ENCODE data around the gene PPT2.
"Not testable (repeated sequence)": the region's sequence is repeated elsewhere in the genome, so short reads cannot be mapped to it uniquely, and the experiment has no call there.

The PPT2 gene

DNA sequence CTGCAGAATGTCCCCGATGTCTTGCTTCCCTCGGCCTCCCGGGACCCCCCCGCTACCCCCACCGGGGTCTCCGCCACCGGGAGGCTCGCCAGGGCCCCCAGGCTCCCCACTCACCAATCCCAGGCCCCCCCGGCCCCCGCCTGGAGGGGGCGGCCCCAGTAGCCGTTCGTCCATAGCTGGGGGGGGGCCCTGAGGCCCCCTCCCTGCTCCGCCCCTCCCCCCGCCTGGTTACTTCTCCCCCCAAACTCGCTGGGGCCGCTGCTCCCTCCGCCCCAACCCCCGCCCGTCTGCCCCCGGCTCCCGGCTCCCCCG, 35.8 kb downstream of the PPT2 start:
- DNase-seq (ENCODE audit: low spot score), result no peak

DNA sequence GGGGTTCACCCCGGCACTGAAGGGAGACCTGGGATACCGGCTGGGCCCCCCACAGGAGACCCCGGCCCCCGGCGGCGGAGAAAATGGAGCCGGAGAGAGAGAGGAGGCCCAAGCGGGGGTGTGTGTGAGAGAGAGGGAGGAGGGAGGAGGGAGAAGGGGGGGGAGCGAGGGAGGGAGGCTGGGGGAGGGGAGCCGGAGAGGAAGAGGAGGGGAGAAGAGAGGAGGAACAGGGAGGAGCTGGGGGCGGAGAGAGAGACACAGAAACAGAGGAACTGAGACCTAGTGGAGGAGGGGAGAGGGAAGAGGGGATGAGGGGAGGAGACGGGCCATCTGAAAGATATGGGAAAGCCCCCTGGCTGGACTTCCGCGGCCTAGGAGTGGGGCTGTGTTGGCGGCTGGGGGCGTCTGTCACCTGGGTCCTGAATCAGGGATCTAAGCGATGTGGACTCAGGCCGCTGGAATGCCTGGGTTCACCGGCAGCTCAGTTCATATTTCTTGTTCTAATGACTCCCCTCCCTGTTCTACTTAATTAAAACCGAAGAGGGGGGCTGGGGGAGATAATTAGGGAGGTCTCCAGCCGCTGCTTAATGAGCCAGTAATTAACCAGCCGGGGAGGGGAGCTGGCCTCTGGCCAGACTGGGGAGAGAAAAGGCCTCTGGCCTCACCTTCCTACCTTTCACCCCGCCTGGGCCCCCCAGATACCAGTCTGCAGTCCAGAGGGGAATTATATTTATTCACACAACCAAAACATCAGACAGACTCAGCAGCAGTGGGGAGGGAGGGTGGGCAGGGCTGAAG, 36.3 kb downstream of the PPT2 start, which contains the start of gene PBX2:
TSS of gene PBX2 (minus strand) at position 149 of the 798 bp plus-strand sequence. CDS start 287 bp downstream, outside the sequence.
- DNase-seq (ENCODE audit: low spot score), result peak; percentile 90

DNA sequence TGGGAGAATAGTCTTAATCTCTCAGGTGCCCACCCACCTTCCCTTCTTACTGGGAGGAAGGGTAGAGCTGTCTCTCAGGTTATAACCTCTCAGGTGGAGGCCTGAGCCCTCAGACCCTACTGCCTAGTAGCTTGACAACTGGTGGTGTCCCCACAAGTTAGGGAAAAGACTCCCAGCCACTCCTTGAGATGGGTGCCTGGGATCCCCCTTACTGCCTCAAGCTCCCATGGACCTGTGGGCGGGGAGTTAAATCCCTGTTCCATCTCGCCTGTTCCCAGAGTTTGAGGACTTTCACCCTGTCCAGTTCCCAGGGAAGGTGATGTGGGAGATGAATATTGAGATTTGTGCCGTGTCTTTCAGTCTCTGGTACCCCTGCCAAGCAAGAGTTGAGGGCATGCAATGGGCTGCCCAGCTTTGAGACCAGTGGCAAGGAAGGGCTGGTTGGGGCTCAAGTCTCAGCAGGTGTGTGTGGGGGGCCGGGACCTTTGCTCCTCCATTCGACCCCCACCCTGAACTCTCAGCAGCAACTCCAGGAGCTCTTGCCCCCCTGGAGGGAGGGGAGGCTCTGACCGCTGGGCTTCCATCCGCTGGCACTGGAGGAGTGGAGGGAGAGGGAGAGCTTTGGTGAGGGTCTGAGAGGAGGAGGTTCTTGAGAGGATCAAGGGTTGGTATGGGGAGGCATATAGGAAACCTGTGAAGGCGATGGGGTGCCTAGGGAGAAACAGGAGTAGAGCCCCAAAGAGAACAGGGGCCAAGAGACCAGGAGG, 37.2 kb downstream of the PPT2 start:
- no peak for DNase-seq (ENCODE audit: low spot score)

DNA sequence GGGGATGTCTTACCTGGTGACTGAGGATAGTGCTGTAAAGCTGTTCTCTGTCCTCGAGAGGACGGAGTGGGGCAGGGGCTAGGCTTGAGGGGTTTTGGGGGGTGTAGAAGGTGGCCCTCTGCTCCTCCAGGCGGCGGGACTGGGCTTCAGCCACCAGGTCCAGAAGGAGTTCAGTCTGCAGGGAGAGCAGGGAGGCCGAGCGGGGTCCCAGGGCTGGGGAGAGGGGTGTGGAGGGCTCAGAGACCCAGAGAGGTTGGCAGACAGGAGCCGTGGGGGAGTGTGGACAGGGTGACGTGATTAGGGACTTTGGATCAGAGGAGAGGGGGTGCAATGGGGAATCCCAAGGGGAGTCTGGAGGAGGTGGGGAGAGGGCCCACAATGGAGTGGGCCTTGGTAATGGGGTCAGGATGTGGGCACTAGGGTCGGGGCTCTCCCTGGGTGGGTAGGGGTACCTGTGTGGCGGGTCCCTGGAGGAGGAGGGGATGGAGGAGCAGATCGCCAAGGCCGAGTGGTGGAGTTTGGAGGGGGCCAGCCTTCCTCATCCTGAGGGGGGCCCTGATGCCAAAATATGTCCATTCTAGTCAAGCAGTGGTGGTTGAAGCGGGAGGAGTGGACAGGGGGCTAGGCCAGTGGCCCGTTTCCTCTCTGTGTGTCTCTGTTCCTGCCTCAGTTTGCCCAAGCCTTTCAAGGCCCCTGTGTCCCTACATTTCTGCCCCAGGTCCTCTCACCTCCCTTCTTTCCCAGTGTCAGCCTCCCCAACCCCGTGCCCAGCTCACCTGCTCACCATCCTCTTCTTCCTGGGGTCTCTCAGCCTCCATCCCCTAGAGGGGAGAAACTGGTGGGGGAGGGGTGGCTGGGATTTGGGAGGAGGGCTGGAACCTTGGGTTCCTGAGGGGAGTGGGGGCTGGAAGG, 38.0 kb downstream of the PPT2 start:
- DNase-seq (ENCODE audit: low spot score), result no peak

DNA sequence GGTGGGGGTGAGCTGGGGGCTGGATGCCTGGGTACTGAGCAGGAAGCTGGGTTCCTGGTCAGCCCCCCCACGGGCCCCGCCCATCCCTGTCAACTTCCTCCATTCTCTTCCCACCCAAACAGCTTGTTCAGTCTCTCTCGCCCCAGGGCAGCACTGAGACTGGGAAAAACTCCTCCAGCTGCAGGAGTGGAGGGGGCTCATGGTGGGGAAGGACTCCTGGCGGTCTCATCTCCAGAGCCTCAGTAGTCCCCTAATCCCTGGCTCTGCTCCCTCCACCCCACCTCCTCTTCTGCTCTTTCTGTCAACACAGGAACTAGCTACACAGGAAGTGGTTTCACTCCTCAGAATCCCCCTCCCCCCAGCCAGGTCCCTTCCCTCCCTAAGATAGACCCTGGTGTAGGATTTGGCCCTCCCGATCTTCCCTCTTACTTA, 38.7 kb downstream of the PPT2 start, which contains the start of gene GPSM3:
TSS of gene GPSM3 (minus strand) at position 36 of the 432 bp plus-strand sequence. CDS start 130 bp downstream, outside the sequence.
- DNase-seq (ENCODE audit: low spot score), result no peak

DNA sequence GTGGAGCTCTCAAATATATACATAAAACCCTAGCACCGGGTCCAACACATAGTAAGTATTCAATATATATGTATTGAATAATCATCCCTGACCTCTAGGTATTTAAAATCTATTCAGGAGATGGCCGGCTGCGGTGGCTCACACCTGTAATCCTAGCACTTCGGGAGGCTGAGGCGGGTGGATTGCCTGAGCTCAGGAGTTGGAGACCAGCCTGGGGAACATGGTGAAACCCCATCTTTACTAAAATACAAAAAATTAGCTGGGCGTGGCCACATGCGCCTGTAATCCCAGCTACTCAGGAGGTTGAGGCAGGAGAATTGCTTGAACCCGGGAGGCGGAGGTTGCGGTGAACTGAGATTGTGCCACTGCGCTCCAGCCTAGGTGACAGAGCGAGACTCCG, 39.2 kb downstream of the PPT2 start:
- not testable (repeated sequence) for DNase-seq (ENCODE audit: low spot score)

DNA sequence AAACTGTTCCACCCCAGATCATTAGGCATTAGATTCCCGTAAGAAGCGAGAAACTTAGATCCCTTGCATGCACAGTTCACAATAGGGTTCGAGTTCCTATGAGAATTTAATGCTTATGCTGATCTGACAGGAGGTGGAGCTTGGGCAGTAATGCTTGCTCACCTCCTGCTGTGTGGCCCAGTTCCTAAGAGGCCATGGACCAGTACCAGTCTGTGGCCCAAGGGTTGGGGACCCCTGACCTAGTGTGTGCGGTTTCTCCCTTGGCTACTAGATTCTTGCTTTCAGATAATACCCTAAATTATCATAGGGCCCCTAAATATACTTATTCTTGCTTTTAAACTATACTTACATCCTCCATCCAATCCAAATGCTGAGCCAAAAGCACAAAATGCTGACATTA, 40.4 kb downstream of the PPT2 start:
- no peak for DNase-seq (ENCODE audit: low spot score)

DNA sequence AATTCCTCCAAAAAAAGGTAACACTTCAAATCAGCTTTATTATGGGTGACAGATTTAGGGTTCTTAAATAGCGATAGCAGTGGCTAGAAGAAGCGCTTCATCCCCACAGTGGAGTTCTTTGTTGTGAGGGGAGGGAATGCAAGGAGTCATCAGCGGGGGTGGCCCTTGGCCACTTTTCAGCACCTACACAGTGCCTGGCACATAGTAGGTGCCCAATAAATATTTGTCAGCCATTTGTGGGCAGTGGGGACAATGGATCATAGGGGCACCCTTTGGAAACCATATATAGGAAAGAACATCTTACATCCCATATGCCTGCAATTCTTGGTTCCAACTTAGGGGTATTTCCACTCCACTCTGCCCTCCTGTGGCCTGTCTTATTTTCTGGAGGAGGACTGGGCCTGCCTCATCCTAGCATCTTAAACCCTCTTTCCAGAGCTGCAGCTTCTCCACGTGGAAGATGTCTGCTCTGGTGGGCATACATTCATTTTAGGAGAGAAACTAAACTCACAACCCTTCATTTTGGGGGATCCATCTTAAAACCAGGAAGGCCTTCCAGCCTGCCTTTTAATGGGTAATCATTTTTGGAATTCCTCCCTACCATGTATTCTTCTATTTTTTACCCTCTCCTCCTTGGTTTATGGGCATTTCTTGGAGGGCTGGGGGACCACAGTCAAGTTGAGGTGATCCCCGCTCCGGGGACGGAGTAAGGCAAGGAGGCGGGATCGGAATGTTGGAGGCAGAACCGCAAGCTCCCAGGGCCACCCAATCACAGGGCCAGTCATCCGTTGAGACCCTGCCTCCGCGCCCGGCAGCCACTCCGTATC, 41.1 kb downstream of the PPT2 start:
- peak; percentile 57 for DNase-seq (ENCODE audit: low spot score)

DNA sequence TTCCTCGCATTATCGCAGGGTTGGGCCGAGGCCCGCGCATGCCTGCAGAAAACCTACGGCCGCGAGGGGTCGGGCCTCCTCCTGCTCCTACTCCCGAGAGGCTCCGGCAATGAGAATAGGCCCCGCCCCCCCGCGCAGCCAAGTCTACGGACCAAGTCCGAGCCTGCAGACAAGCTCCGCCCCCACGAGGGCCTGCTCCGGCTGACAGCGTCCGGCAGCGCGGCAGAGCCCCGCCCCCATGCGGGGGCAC, 41.6 kb downstream of the PPT2 start:
- peak; percentile 100 for DNase-seq (ENCODE audit: low spot score)

DNA sequence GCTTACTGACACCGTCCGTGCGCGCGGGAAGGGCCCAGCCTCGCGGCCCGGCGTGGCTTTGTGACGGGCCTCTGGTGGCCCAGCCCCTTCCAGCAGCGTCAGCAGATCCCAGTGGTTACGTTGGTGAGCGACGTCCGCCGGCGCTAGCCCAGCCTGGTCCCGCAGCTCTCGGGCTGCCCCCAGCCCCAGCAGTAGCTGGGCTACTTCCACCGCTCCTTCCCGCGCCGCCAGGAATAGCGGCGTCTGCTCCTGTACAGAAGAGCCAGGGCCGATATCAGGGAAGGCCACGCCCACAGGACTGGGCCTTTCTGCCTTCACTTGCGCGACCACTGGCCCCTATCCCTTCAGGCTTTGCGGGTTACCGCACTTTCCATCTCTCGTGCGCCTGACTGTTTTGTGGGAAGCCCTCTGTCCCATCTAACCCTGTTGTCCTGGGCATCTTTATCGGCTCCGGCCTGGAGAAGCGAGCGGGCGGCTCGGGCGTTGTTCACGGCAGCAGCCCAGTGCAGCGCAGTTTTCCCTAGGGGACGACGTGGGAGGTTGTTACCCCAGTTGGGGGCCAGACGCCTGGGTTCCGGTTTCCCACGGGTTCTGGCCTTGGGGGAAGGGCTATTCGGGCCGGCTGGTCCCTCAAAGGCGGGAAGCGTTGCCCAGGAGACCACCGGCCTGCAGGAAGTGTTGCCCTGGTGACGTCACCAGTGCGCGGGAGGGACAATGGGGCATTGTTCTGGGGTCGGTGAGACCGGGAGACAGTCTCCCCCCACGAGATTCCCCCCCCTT, 42.2 kb downstream of the PPT2 start:
- DNase-seq (ENCODE audit: low spot score), result peak; percentile 83

DNA sequence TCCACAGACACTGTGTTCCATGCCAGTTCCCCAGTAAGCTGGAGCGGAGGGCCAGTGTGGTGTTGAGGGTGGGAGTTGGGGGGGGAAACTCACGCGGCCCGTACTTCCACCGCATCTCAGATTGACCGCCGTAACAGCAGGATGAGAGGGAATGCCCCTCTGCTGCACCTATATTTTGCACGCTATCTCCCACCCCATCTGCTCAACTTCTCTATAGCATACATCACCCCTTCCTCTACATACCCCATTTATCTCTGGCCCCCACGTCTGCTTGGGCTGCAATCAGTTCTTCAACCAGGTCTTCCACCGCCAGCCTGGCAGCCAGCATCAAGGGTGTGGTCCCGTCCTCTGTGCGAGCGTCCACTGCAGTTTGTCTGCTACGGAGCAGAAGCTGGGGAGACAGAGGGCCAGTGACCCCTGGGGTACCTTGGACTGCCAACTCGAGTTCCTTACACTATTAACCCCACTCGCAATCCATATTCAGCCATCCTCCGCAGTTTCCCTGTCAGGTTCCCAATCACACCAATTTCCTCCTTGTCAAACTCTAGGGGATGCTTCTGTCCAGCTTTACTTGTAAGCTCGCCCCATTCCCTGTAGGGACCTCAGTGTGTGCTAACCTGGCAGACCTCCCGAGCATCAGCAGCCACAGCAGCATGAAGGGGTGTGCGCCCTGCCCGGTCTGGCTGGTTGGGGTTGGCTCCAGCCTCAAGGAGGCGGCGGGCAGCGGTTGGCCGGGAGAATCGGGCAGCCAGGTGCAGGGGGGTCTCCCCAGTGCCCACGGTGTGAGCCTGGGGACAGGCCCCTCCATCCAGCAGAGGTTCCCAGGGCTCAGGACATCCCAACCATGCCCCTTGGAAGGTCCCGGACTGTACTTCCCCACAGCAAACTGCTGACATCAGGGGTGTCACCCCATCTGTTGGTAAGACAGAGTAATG, 43.0 kb downstream of the PPT2 start:
- no peak for DNase-seq (ENCODE audit: low spot score)

DNA sequence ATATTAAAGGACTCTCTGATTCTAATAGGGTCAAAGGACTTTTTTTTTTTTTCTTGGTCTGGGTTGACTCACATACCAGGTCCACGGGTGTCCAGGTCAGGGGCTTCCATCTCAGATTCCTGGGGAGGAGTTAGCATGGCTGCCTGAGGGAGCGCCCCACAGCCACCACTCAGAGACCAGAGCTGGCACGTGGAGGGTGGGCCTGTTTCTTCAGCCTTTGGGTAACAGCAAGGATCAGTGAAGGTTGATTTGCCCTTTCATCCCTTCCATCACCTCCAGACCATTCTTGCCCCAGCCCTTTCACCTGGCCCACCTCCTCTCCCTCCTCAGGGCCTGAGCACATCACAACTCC, 44.4 kb downstream of the PPT2 start:
- no peak for DNase-seq (ENCODE audit: low spot score)

DNA sequence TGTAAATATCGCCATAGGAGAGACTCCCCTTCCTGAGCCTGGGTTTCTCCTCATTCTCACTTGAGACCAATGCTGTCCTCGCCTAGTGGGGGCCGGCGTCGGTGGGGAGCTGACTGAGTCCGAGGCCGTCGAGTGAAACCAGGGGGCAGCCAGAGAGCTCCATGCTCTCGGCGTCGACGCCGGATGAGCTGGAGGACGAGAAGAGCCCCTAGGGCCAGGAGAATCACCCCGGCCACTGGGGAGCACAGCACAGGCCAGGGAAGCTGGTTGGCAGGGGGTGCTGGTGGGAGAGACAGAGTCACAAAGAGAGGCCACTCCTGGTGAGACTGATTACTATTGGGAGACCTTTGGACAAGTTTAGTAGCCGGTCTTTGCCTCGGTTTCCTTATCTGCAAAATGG, 44.9 kb downstream of the PPT2 start:
- DNase-seq (ENCODE audit: low spot score), result no peak

DNA sequence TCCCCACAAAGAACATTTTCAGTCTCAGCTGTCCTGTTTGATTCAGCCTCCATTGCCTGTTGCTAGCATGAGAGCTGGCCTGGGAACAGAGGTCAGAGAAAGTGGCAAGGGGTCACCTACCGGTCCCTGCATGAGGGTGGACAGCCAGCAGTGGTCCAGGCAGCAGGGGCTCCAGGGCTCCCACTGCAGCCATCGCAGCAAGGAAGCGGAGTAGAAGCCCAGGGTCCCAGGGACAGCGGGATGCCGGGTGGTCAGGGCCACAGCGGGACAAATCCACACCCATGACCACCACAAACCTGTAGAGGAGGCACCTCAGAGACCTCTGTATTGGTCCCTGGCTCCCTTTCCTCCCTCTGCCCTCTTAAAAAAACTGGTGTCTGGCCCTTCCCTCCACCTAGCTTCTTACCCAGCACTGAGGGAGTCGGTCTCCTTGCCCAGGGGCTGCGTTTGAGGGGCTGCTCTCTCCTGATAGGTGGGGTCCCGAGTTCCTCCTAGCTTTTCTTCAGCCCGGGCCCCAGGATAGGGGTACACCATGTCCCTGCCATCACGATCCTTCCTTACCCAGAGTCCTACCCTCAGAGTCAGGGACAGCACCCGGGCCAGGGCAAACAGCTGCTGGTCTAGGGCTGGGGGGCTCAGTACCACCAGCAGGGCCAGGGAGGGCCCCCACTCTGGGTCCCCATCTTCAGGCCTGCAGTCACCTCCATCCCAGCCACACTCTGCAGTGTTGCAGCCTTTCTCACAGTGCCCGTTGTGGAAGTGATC, 47.0 kb downstream of the PPT2 start:
- no peak for DNase-seq (ENCODE audit: low spot score)

DNA sequence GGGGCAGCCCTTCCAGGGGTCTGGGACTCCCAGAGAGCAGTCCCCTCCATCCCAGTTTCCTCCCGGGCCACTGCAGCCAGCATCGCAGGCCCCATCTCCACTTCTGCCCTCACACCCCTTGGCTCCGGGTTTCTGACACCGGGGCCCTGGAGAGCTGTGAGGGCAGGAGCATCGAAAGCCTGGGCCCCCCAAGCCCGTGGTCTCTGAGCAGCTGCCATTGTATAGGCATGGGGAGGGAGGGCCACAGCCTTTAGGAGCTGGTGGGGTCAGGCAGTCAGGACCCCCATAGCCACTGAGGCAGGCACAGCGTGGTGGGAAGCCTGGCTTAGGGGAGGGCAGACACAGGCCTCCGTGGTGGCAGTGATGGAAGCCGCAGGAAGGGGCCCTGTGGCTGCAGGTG, 48.2 kb downstream of the PPT2 start:
- DNase-seq (ENCODE audit: low spot score), result no peak

DNA sequence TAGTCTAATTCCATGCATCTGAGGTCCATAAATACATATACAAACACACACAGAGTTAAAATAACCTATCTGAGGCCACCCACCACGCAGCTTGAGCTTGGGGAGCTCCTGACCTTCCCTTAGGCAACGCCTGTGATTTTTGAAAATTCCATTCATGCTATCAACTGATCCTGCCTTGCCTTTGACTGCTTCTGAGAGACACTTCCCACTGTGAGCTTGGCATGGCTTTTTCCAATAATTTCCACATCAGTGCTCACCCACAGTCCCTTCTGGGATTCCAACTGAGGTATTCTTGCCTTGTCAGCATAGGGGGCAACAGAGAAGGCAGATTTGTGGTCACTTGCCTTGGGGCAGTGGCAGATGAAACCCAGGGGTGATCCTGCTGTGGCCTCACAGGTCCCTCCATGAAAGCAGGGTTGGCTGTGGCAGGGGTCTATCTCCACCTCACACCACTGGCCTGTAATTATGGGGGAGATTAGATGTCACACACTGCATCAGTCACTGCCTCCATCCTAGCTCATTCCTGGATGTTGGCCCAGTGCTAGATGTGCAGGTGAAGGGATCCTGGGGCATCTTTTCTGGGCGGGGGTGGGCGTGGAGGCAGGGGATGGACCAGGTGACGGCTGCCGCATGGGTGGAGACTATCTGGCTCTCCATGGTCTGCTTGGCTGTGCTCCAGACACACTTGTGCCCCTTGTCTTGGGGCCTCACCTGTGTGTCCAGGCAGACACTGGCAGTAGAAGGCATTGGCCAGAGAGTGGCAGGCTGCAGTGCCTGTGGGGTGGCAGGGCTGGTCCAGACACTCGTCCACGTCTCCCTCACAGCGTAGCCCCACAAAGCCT, 49.7 kb downstream of the PPT2 start:
- no peak for DNase-seq (ENCODE audit: low spot score)

DNA sequence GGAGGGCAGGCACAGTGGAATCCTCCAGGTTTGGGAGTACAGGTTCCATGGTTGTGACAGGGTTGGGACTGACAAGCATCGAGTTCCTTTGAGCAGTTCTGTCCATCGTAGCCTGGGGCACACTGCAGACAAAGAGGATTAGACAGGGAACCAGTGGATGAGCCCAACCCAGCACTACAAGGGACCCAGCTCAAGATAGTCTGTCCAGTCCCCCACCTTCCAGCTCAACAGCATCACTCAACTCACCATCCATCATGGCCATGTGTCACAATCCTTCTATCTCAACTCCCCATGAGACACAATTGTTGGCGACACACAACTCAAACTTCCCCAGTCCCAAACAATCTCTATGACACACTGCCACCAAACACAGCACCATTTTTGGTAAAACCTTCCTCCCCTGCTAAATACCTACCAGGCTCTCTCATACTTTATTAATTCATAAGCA, 50.4 kb downstream of the PPT2 start:
- DNase-seq (ENCODE audit: low spot score), result no peak

DNA sequence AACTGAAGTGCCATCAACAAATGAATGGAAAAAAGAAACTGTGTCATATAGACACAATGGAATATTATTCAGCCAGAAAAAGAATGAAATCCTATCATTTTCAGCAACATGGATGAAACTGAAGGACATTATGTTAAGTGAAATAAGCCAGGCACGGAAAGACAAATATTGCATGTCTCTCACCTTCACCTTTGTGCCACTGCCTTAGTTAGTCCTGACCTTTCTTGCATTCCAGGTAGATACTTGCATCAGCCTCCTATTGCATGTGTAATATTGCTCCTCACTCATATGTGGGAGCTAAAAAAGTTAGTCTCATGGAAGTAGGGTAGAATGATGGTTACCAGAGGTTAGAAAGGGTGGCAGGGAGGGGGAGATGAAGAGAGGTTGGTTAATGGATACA, 55.1 kb downstream of the PPT2 start:
- no peak for DNase-seq (ENCODE audit: low spot score)

Measured in kidney tubule cell (primary cell).